ENCODE results near the gene NAV3. TPM values are rescaled to one million over a fixed set of nuclear protein-coding genes. Genes with fewer than 3 reads are reported as not detected.

The NAV3 gene
- total RNA-seq, 1 experiment from 2014 or later = 0.93 TPM

GRCh38 chr12:78055545-78055944, 224.9 kb downstream of the NAV3 start:
- H3K27ac ChIP-seq = no peak overlapping the region
- no peak overlapping the region for H3K4me3 ChIP-seq
- 0 out of 2 replicates have a peak, but pooled peaks cover 2% of the 10 kb centered on the region for H3K9me3 ChIP-seq (replicated peaks)
- DNase-seq = peak in 1 of 2 experiments; percentile 25
- H3K4me1 ChIP-seq = no peaks in the 10 kb centered on the region
- no peaks in the 10 kb centered on the region for H3K27me3 ChIP-seq
- no peaks in the 10 kb centered on the region for H3K36me3 ChIP-seq

DNA sequence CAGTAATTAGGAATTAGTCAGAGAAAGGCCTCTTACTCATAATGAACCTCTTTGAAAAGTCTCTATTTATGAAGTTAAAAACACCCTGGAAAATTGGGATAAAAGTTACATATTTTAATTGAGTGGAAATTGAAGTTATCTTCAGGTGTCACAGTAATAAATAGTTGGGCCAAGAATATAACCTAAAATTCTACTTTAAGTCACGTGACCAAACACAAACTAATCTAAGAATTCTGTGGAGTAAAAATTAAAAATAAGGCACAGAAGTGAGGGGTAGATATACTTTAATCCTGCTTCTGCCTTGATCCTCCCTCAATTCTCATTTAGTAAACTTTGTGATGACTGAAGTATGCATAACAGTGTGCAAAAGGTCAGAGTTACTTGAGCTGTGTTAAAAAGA, 226.4 kb downstream of the NAV3 start:
- DNase-seq = no peak
- Histone ChIP-seq H3K9me3 (replicated peaks) (0 out of 2 replicates have a peak, but pooled peaks cover 2% of the 10 kb centered on the region), H3K27me3 (no peaks in the 10 kb centered on the region), H3K36me3 (no peaks in the 10 kb centered on the region), H3K27ac (no peak overlapping the region), H3K4me1 (no peaks in the 10 kb centered on the region), H3K4me3 (no peak overlapping the region)

DNA sequence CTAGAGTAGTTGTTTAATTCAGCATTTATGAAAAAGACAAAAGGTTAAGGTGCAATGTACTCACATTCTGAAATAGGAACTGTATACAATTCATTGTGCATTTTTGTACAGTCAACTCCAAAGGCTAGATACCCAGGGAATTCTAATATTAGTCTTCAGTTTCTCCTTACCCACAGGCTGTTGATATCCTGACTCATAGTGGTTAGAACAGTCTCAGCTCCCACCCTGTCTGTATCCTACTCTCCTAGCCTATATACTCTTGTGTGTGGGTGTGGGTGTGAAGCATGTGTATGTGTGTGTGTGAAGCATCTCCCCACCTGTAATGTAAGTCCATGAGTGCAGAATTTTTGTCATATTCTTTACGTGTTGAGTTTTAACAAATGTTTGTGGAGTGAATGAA, 229.5 kb downstream of the NAV3 start:
- H3K36me3 ChIP-seq = no peaks in the 10 kb centered on the region
- no peaks in the 10 kb centered on the region for H3K4me1 ChIP-seq
- DNase-seq = no peak
- no peak overlapping the region for H3K27ac ChIP-seq
- no peaks in the 10 kb centered on the region for H3K9me3 ChIP-seq (replicated peaks)
- H3K27me3 ChIP-seq = no peaks in the 10 kb centered on the region
- no peak overlapping the region for H3K4me3 ChIP-seq

- DNase-seq = no peak
- Histone ChIP-seq H3K36me3 (no peaks in the 10 kb centered on the region), H3K4me3 (no peak overlapping the region), H3K9me3 (replicated peaks) (no peaks in the 10 kb centered on the region), H3K4me1 (no peaks in the 10 kb centered on the region), H3K27ac (no peak overlapping the region), H3K27me3 (no peaks in the 10 kb centered on the region)
These were observed 232.1 kb downstream of the NAV3 start for GRCh38 chr12:78062786-78063185.

DNA sequence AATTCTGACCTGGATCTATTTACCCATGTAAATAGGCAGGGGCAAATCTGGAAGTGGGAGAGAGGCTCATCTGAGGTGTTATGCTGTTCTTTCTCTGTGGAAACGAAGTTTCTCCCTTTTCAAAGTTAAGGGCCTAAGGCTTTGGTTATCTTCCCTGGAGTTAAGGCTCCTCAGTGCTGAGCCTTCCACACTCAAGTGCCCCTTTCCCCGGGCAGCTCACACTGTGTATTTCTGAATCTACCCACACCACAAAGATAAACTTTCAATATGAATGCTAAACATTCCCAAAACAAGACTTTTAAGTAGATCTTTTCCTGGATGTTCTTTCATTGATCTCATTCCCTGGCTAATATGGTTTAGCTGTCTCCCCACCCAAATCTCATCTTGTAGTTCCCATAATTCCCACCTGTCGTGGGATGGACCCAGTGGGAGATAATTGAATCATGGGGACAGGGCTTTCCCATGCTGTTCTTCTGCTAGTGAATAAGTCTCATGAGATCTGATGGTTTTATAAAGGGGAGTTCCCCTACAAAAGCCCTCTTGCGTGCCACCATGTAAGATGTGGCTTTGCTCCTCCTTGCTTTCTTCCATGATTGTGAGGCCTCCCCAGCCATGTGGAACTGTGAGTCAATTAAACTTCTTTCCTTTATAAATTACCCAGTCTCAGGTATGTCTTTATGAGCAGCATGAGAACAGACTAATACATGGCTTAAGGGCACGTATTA, 251.1 kb downstream of the NAV3 start:
- H3K27me3 ChIP-seq = no peaks in the 10 kb centered on the region
- DNase-seq = no peak
- H3K27ac ChIP-seq = no peak overlapping the region
- H3K4me3 ChIP-seq = no peak overlapping the region
- H3K9me3 ChIP-seq (replicated peaks) = no peaks in the 10 kb centered on the region
- H3K36me3 ChIP-seq = no peaks in the 10 kb centered on the region
- H3K4me1 ChIP-seq = no peaks in the 10 kb centered on the region

GRCh38 chr12:78085542-78086182, 255.0 kb downstream of the NAV3 start:
- no peaks in the 10 kb centered on the region for H3K27me3 ChIP-seq
- no peaks in the 10 kb centered on the region for H3K4me1 ChIP-seq
- no peaks in the 10 kb centered on the region for H3K36me3 ChIP-seq
- no peaks in the 10 kb centered on the region for H3K9me3 ChIP-seq (replicated peaks)
- H3K4me3 ChIP-seq = no peak overlapping the region
- DNase-seq = no peak
- no peak overlapping the region for H3K27ac ChIP-seq

DNA sequence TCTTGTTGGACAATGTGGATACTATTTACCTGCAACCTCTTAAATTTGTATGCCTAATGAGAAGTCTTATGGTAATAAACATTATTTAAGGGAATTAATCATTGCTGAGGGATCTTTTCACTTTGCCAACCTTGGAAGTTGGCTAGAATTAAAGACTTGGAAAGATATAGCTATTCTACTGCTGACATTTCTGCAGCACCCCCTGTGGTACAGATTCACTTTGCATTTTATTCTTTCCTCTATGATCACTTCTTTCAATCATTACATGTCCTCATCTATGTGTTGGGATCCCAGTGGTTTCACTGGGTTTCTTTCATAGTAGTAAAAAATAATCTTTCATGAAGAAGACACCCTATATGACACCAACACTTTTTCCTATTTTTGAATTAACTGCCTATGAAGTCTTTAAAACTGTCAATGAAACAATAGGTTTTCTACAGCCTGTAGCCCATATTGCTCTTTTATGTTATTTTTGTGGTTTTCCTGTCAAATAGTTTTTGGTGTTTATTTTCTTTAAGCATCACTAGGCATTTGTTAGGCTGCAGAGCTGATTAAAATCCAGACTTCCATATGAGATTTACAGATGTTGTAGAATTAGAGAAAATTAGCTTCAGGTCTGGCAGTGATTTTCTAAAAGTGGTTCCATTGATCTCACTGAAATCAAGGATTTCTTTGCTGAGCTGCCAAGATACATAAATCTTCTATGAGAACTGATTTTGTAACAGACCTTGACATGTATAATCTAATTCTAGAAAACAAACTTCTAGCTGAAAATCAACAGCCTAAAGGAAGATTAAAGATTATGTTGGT, 256.1 kb downstream of the NAV3 start:
- Histone ChIP-seq H3K36me3 (no peaks in the 10 kb centered on the region), H3K27ac (no peak overlapping the region), H3K4me1 (no peaks in the 10 kb centered on the region), H3K4me3 (no peak overlapping the region), H3K9me3 (replicated peaks) (no peaks in the 10 kb centered on the region), H3K27me3 (no peaks in the 10 kb centered on the region)
- DNase-seq = no peak

- DNase-seq = no peak
- no peaks in the 10 kb centered on the region for H3K27me3 ChIP-seq
- no peaks in the 10 kb centered on the region for H3K4me1 ChIP-seq
- no peaks in the 10 kb centered on the region for H3K36me3 ChIP-seq
- no peaks in the 10 kb centered on the region for H3K9me3 ChIP-seq (replicated peaks)
- no peak overlapping the region for H3K27ac ChIP-seq
- H3K4me3 ChIP-seq = no peak overlapping the region
These were observed 256.6 kb downstream of the NAV3 start for GRCh38 chr12:78087363-78087675.

DNA sequence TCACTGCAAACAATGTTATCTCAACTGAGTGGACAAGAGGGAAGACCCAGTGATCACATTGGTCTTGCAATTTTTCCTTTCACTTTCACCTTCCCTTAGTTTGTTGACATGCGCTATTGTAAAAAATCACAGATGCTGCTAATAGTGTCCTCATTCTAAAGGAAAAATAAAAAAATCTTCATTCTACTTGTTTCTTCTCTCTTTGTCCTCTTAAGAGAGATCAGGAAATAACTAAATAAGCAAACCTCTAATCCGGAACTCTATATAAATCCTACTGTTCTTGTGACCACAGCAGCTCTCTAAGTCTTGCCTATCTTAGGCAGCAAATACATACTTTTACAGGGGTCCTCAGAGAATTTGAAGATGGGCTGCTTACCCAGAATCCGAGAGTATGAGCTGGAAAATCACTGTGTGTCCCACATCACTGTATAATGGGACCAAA, 257.7 kb downstream of the NAV3 start:
- H3K4me1 ChIP-seq = no peaks in the 10 kb centered on the region
- no peak overlapping the region for H3K27ac ChIP-seq
- no peaks in the 10 kb centered on the region for H3K9me3 ChIP-seq (replicated peaks)
- no peak for DNase-seq
- no peaks in the 10 kb centered on the region for H3K27me3 ChIP-seq
- H3K4me3 ChIP-seq = no peak overlapping the region
- no peaks in the 10 kb centered on the region for H3K36me3 ChIP-seq

DNA sequence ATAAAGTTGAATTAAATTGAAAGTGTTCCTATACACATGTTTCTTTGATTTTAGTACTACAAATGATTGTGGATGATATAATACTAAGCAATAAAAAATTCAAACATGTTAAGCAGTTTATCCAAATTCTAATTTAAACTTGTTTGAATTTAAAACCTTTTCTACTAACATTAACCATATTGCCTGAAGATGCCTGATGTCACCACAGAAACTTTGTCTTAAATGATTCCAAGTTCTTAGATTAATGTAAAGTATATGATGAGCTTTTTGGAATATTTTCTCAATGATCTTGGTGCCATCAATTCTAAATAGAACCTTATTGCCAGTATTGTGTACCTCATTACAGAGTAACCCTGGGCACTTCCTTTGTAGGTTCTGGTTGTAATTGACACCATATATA, 259.6 kb downstream of the NAV3 start:
- Histone ChIP-seq H3K27me3 (no peaks in the 10 kb centered on the region), H3K4me1 (no peaks in the 10 kb centered on the region), H3K9me3 (replicated peaks) (no peaks in the 10 kb centered on the region), H3K27ac (no peak overlapping the region), H3K4me3 (no peak overlapping the region), H3K36me3 (no peaks in the 10 kb centered on the region)
- no peak for DNase-seq

DNA sequence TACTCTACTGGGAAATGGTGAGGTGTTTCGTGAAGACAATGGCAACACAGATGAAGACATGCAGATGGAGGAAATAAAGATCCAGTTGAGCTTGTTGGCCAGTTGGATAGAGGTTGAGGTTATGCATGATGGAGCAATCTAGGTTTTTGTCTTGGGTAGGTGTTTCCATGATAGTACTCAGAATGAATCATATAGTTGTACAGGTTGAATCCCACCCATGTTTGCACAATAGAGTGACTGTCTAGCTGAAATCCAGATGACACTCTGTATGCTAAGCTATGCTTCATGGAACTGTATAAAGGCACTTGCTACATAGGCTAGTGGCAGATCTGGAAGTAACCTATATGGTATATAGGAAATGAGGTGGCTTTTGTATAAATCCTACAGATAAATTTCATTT, 264.9 kb downstream of the NAV3 start:
- Histone ChIP-seq H3K27ac (no peak overlapping the region), H3K4me3 (no peak overlapping the region), H3K9me3 (replicated peaks) (no peaks in the 10 kb centered on the region), H3K27me3 (no peaks in the 10 kb centered on the region), H3K4me1 (peaks cover 17% of the 10 kb centered on the region), H3K36me3 (no peaks in the 10 kb centered on the region)
- no peak for DNase-seq

DNA sequence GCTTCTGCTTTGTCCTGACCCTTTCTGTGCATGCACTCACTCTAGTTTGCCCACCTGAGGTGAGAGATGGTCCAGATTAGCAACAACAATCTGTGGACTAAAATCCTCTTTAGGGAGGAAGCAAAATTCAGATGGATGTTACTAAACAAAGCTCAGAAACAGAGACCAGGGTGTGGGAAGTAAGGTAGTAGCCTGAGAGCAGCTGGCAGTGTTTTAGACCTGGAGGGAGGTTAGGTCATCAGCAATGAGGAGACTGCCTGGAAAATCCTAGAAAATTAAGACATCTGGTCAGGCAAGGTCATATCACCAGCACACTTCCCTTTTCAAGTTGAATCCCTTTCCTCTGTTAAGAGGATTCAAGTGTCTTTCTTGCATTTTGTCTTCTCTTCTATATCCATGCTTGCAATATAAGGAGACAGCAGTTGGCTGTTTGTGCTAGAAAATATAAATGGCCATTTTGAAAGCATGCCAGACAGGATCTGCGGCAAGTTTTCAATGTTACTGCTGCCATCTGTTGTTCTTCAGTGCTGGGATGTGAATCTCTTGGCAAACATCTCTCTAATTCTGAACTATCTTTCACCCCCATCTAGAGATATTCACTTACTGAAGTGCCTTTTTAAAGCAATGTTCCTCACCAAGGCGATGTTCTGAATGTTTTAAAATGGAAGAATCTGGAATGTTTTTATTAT, 266.4 kb downstream of the NAV3 start:
- H3K27ac ChIP-seq = peak overlapping the region; percentile 63
- H3K36me3 ChIP-seq = no peaks in the 10 kb centered on the region
- H3K4me3 ChIP-seq = no peak overlapping the region
- H3K9me3 ChIP-seq (replicated peaks) = no peaks in the 10 kb centered on the region
- DNase-seq = peak; percentile 21 to 73
- H3K27me3 ChIP-seq = no peaks in the 10 kb centered on the region
- peaks cover 17% of the 10 kb centered on the region for H3K4me1 ChIP-seq

GRCh38 chr12:78099806-78100205, 269.1 kb downstream of the NAV3 start:
- Histone ChIP-seq H3K27ac (no peak overlapping the region), H3K4me3 (no peak overlapping the region), H3K9me3 (replicated peaks) (no peaks in the 10 kb centered on the region; the same call in 1 of the 2 replicates), H3K27me3 (no peaks in the 10 kb centered on the region), H3K36me3 (no peaks in the 10 kb centered on the region), H3K4me1 (peaks cover 17% of the 10 kb centered on the region)
- DNase-seq = no peak

DNA sequence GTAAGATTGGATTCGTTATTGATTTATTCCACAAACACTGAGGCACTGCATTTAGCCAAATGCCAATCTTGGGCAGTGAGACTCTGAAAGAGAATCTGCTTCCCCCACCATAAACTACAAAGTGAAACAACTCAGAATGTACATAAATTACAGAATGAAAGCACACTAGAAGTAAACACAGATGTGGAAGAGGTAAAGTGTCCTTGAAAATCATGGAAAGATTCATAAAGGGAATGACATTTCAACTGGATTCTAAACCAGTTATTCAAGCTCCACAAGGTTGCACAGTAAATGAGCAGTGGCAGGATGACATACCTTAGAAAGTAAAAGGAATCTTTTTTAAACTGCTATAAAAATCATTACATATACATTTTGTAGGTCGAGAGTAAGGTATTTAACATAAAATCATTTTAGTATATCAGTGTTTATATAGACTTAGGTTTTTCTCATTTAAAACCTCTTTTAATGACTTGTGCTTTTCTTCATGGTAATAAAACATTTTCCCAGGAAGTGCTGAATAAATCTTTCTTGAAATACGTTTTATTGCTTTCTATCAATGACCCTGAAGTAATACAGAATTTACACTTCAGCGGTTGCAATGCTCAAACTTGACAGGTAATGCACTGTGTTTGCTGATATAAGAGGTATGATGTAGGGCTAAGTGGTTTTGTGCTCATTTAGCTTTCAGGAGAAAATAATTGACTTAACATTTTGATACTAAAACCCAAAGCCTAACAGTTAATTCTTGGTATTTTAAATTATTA, 270.6 kb downstream of the NAV3 start:
- peaks cover 17% of the 10 kb centered on the region for H3K4me1 ChIP-seq

More for the DNA sequence above, 270.6 kb downstream of the NAV3 start:
- no peaks in the 10 kb centered on the region for H3K27me3 ChIP-seq
- no peaks in the 10 kb centered on the region for H3K36me3 ChIP-seq
- H3K9me3 ChIP-seq (replicated peaks) = no peaks in the 10 kb centered on the region; the same call in 1 of the 2 replicates
- H3K4me3 ChIP-seq = no peak overlapping the region
- H3K27ac ChIP-seq = no peak overlapping the region
- DNase-seq = no peak
